K562 (cell line): Measurements from ENCODE around the gene NOX5. TPM values are rescaled to one million over a fixed set of nuclear protein-coding genes. Genes with fewer than 3 reads are reported as not detected.

ENCODE experiments used
- CREB1 ChIP-seq, 2 experiments: sonication (generic) in 1 of 2; formaldehyde crosslinking in 1 of 2; IDR thresholded peaks; 2 replicates each; pipeline versions ENCODE4 v1.6.1 to v1.8.0; 2012 to 2022; ENCODE audit warnings: inconsistent platforms in 1 of 2, mild to moderate bottlenecking in 1 of 2, missing genetic modification reagents in 1 of 2, moderate library complexity in 1 of 2
- CREBBP ChIP-seq: IDR thresholded peaks from one replicate; pipeline ENCODE4 v1.6.1; 2012; ENCODE audit warnings: low read depth, mild to moderate bottlenecking, control low read depth, inconsistent platforms, low read length
- CTCFL ChIP-seq: IDR thresholded peaks from 2 replicates; pipeline ENCODE4 v1.6.1; 2011; ENCODE audit warnings: borderline replicate concordance, low read depth, mild to moderate bottlenecking, moderate library complexity, low read length; ENCODE audit not compliant: insufficient read depth, poor library complexity, severe bottlenecking
- ELK3 ChIP-seq: fragments of 450-650 bp; formaldehyde crosslinking; IDR thresholded peaks from 2 replicates; pipeline ENCODE4 v1.4.0; 2020; ENCODE audit warnings: mild to moderate bottlenecking
- ESRRB ChIP-seq: fragments of 250-450 bp; sonication (Bioruptor Pico); IDR thresholded peaks from 2 replicates; pipeline ENCODE4 v1.5.0; 2020; ENCODE audit warnings: mild to moderate bottlenecking, moderate library complexity, borderline replicate concordance
- GTF2F1 ChIP-seq: IDR thresholded peaks from 2 replicates; pipeline ENCODE4 v1.6.1; 2011; ENCODE audit warnings: low read depth, low read length, improper control_type of control experiment
- ILF3 ChIP-seq: fragments of 450-650 bp; IDR thresholded peaks from 2 replicates; pipeline ENCODE4 v1.6.1; 2018; ENCODE audit warnings: antibody characterized with exemption, mild to moderate bottlenecking, moderate library complexity, borderline replicate concordance
- KDM2B ChIP-seq: fragments of 250-450 bp; sonication (Bioruptor Pico); IDR thresholded peaks from 2 replicates; pipeline ENCODE4 v1.8.0; 2021; ENCODE audit warnings: mild to moderate bottlenecking, moderate library complexity
- PCBP1 ChIP-seq: fragments of 200-400 bp; formaldehyde crosslinking; IDR thresholded peaks from 2 replicates; pipeline ENCODE4 v1.6.1; 2018; ENCODE audit warnings: mild to moderate bottlenecking, low read depth, low read length; ENCODE audit not compliant: poor library complexity, severe bottlenecking
- RBM39 ChIP-seq: fragments of 200-400 bp; formaldehyde crosslinking; optimal IDR thresholded peaks from 2 replicates; pipeline ENCODE3; 2018; ENCODE audit warnings: low read depth, low read length
- SMARCA5 ChIP-seq: fragments of 450-650 bp; IDR thresholded peaks from 2 replicates; pipeline ENCODE4 v1.6.1; 2016
- SPI1 ChIP-seq: IDR thresholded peaks from 2 replicates; pipeline ENCODE4 v1.6.1; 2011; ENCODE audit warnings: low read depth, low read length, control low read depth, borderline replicate concordance
- TAL1 ChIP-seq: fragments of 450-650 bp; IDR thresholded peaks from 2 replicates; pipeline ENCODE4 v1.6.1; 2016; ENCODE audit warnings: mild to moderate bottlenecking
- TSHZ1 ChIP-seq: fragments of 250-450 bp; sonication (Bioruptor Pico); IDR thresholded peaks from 2 replicates; pipeline ENCODE4 v1.4.0; 2020; ENCODE audit warnings: mild to moderate bottlenecking, moderate library complexity
- ZNF197 ChIP-seq: fragments of 200-800 bp; sonication (Bioruptor generic); IDR thresholded peaks from 2 replicates; pipeline ENCODE4 v1.6.1; 2016; ENCODE audit warnings: low read depth, missing genetic modification characterization, missing compliant biosample characterization
- ZNF23 ChIP-seq: fragments of 250-450 bp; sonication (Bioruptor Pico); IDR thresholded peaks from 2 replicates; pipeline ENCODE4 v1.4.0; 2020; ENCODE audit warnings: mild to moderate bottlenecking
- ZNF232 ChIP-seq: sonication (generic); formaldehyde crosslinking; IDR thresholded peaks from 2 replicates; pipeline ENCODE4 v1.8.0; 2022; ENCODE audit warnings: mild to moderate bottlenecking, missing genetic modification reagents
- ZNF444 ChIP-seq: fragments of 250-450 bp; sonication (Bioruptor Pico); IDR thresholded peaks from 2 replicates; pipeline ENCODE4 v1.4.0; 2020; ENCODE audit warnings: mild to moderate bottlenecking, moderate library complexity
- polyA plus RNA-seq, 8 experiments: library from polyadenylated mRNA; depleted of rRNA in 4 of 8; stranded (reverse) in 5 of 8; unstranded in 3 of 8; fragments of >200 nt; fragmentation: Nextera tagmentation in 2 of 8; fragmentation: Illumina TruSeq in 1 of 8; extraction: Ambion mirVana in 2 of 8; extraction: Trizol in 1 of 8; gene quantifications; 2 replicates each; pipeline versions ENCODE4 v1.2.1 to v1.2.3, GENCODE V29; 2011 to 2014; ENCODE audit warnings: inconsistent platforms in 1 of 8, missing spikeins in 1 of 8
- total RNA-seq, 7 experiments: library from RNA; depleted of rRNA in 6 of 7; stranded (reverse); fragments of >200 nt in 6 of 7; fragmentation: Illumina TruSeq in 2 of 7; extraction: Trizol in 2 of 7; gene quantifications; 2 replicates each; pipeline versions ENCODE4 v1.2.1 to v1.2.3, GENCODE V29; 2011 to 2021; ENCODE audit warnings: low replicate concordance in 1 of 7
- TF ChIP-seq, protein P1 (sequence below): IDR thresholded peaks from 3 replicates; pipeline ENCODE4 v1.6.1; 2011; ENCODE audit warnings: borderline replicate concordance, mild to moderate bottlenecking, moderate library complexity; ENCODE audit not compliant: insufficient read length; ENCODE audit errors: extremely low read depth

NOX5 gene
- total and polyA plus RNA-seq, 9 of the 15 experiments (the other 6 are each of a cell fraction or from before 2014, with no cell fraction given): 0.01 TPM; not detected in 8

DNA sequence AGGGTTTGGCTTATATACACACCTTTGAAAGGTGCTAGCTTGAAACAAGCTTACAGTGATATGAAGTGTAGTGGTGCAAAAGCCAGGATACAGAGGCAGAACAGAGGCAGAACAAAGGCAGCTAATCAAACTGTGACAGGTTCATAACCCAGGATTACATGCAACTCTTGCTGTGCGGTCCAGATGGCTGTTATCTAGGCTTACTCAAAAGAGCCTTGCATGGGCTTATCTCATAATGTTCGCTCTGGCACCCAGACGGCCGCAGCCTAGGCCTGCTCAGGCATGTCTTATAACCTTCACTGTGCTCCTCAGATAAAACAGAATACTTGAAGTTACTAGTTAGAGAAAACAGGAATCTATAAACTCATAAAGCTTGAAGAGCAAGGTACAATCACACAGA, 22.8 kb upstream of the NOX5 start (continued):
- TF ChIP-seq TSHZ1 (CRISPR knock-in tag): no peak
- no peak for TF ChIP-seq ZNF232 (CRISPR knock-in tag)
- no peak for TF ChIP-seq ILF3
- TF ChIP-seq ELK3 (CRISPR knock-in tag): no peak
- no peak for TF ChIP-seq PCBP1
- TF ChIP-seq ZNF197 (CRISPR knock-in tag): peak; percentile 80; the same call in 1 of the 2 replicates
- no peak for TF ChIP-seq CTCFL
- no peak for TF ChIP-seq CREBBP
- TF ChIP-seq ZNF23 (CRISPR knock-in tag): no peak
- no peak for TF ChIP-seq SPI1
- no peak for TF ChIP-seq KDM2B (CRISPR knock-in tag)
- peak; percentile 99 for TF ChIP-seq TAL1
- TF ChIP-seq, protein P1, sequence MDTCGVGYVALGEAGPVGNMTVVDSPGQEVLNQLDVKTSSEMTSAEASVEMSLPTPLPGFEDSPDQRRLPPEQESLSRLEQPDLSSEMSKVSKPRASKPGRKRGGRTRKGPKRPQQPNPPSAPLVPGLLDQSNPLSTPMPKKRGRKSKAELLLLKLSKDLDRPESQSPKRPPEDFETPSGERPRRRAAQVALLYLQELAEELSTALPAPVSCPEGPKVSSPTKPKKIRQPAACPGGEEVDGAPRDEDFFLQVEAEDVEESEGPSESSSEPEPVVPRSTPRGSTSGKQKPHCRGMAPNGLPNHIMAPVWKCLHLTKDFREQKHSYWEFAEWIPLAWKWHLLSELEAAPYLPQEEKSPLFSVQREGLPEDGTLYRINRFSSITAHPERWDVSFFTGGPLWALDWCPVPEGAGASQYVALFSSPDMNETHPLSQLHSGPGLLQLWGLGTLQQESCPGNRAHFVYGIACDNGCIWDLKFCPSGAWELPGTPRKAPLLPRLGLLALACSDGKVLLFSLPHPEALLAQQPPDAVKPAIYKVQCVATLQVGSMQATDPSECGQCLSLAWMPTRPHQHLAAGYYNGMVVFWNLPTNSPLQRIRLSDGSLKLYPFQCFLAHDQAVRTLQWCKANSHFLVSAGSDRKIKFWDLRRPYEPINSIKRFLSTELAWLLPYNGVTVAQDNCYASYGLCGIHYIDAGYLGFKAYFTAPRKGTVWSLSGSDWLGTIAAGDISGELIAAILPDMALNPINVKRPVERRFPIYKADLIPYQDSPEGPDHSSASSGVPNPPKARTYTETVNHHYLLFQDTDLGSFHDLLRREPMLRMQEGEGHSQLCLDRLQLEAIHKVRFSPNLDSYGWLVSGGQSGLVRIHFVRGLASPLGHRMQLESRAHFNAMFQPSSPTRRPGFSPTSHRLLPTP: no peak
- TF ChIP-seq ZNF444: peak; percentile 75; the same call in 1 of the 2 replicates
- peak; percentile 70 for TF ChIP-seq CREB1 (IDR thresholded peaks at IDR 0.05)
- TF ChIP-seq CREB1 (CRISPR knock-in tag; IDR thresholded peaks at IDR 0.05): no peak
- no peak for TF ChIP-seq RBM39
- TF ChIP-seq GTF2F1: no peak
- no peak for TF ChIP-seq SMARCA5
- TF ChIP-seq ESRRB: no peak
